ENCODE data around the gene LAMC2.
"Not testable (repeated sequence)": the region's sequence is repeated elsewhere in the genome, so short reads cannot be mapped to it uniquely, and the experiment has no call there.

The LAMC2 gene

GRCh38 chr1:183143576-183144315, 42.3 kb upstream of the LAMC2 start:
- DNase-seq (ENCODE audit: low read depth), result no peak
- no peak for TF ChIP-seq CTCF (IDR thresholded peaks at IDR 0.05; ENCODE audit: control insufficient read depth, extremely low read depth, insufficient read depth)
- H3K4me3 ChIP-seq (ENCODE audit: low read depth, low read length), result no peak overlapping the region

DNA sequence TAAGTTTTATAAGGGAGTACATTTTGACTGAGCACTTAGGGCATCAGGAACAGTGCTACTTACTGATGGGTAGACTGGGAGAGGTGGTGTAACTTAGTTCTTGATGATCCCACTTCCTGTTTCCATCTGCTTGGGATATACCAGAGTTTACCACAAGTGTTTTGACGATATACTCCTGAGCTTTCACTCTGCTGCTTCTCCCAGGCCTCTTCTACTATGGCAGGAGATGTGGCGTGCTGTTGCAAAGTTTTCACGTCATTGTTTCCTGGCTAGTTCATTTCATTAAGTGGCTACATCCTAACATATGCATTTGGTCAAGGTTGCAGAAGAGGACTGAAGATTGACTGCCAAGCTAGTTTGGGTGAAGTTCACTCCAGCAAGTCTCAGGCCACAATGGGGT, 41.3 kb upstream of the LAMC2 start:
- H3K4me3 ChIP-seq (ENCODE audit: low read depth, low read length), result no peak overlapping the region
- no peak for TF ChIP-seq CTCF (IDR thresholded peaks at IDR 0.05; ENCODE audit: control insufficient read depth, extremely low read depth, insufficient read depth)
- DNase-seq (ENCODE audit: low read depth), result no peak

DNA sequence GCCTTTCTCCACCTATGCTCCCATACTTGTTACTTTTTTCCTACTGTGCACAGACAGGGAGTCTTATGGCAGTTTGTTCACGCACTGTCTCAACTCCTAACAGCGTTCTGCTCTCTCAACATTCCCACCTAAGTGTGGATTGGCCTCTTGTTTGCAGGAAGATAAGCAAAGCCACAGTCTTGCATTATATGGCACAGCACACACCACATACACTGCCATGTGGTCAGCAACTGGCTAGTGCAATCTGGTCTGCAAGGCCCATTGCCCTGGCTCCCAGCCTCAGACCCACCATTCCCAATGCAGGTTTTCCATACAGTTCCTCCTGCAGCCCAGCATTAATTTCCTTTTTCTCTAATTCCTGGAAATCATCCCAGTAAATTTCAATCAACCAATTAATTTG, 38.3 kb upstream of the LAMC2 start:
- DNase-seq (ENCODE audit: low read depth), result no peak
- no peak for TF ChIP-seq CTCF (IDR thresholded peaks at IDR 0.05; ENCODE audit: control insufficient read depth, extremely low read depth, insufficient read depth)
- H3K4me3 ChIP-seq (ENCODE audit: low read depth, low read length), result no peak overlapping the region

DNA sequence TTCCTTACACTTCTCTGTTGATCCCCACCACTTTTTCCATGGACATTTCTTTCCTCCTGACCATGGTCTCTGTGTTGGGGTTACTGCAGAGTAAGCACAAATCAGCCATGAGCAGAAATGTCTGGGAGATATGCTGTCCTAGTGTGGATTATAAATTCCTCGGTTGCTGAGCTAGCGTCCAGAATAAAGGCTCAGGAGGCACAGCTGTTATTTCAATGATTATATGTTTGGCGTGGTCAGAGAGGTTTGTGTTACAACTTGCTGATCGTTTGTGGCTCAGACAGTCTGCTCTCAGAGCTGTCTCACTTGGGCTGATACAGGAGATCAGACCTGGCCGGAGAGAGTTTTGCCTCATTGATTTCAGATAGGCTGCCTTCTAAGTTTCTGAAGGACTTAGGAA, 37.5 kb upstream of the LAMC2 start:
- no peak for TF ChIP-seq CTCF (IDR thresholded peaks at IDR 0.05; ENCODE audit: control insufficient read depth, extremely low read depth, insufficient read depth)
- H3K4me3 ChIP-seq (ENCODE audit: low read depth, low read length), result no peak overlapping the region
- no peak for DNase-seq (ENCODE audit: low read depth)

DNA sequence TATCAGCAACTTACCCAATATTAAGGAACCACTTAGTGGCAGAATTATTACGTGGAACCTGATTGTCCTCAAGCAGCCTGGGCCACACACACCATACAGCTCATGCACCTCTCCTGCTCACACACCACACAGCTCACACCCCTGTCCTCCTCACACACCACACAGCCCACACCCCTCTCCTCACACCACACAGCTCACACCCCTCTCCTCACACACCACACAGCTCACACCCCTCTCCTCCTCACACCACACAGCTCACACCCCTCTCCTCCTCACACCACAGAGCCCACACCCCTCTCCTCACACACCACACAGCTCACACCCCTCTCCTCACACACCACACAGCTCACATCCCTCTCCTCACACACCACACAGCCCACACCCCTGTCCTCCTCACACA, 36.8 kb upstream of the LAMC2 start:
- no peak for TF ChIP-seq CTCF (IDR thresholded peaks at IDR 0.05; ENCODE audit: control insufficient read depth, extremely low read depth, insufficient read depth)
- no peak overlapping the region for H3K4me3 ChIP-seq (ENCODE audit: low read depth, low read length)
- no peak for DNase-seq (ENCODE audit: low read depth)

DNA sequence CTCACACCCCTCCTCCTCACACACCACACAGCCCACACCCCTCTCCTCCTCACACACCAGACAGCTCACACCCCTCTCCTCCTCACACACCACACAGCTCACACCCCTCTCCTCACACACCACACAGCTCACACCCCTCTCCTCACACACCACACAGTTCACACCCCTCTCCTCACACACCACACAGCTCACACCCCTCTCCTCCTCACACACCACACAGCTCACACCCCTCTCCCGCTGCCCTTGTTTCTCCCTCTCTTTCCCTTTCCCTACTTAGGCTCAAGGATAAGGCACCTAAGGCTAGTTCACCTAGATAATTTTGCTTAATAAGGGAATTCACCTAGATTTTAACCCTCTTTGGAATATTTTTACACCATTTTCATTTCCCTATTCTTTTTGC, 36.0 kb upstream of the LAMC2 start:
- not testable (repeated sequence) for DNase-seq (ENCODE audit: low read depth); H3K4me3 ChIP-seq (ENCODE audit: low read depth, low read length)

DNA sequence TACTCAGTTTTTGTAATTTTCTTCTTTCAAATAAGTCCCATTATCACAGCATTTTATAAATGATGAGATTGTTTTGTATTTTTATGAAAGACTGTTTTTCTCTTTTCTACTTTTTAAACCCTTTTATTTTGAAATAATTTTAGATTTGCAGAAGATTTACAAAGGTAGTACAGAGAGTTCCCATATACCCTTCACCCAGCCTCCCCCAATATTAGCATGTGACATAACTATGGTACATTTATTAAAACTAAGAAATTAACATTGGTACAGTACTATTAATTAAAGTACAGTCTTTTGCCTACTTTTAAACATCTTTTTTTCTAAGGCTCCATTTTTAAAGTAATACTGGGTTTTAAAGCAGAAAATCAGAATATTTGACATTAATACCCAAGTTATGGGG, 35.6 kb upstream of the LAMC2 start:
- no peak for TF ChIP-seq CTCF (IDR thresholded peaks at IDR 0.05; ENCODE audit: control insufficient read depth, extremely low read depth, insufficient read depth)
- DNase-seq (ENCODE audit: low read depth), result no peak
- H3K4me3 ChIP-seq (ENCODE audit: low read depth, low read length), result no peak overlapping the region
